HG03442 (cell line): ENCODE data around the gene ADAM19.

ENCODE experiments used
- ATAC-seq: cut with Tn5 transposase; IDR thresholded peaks from one replicate; pipeline ENCODE4 v1.9.1; 2021; ENCODE audit warnings: mild to moderate bottlenecking, moderate library complexity; ENCODE audit not compliant: unreplicated experiment

Gene ADAM19

DNA sequence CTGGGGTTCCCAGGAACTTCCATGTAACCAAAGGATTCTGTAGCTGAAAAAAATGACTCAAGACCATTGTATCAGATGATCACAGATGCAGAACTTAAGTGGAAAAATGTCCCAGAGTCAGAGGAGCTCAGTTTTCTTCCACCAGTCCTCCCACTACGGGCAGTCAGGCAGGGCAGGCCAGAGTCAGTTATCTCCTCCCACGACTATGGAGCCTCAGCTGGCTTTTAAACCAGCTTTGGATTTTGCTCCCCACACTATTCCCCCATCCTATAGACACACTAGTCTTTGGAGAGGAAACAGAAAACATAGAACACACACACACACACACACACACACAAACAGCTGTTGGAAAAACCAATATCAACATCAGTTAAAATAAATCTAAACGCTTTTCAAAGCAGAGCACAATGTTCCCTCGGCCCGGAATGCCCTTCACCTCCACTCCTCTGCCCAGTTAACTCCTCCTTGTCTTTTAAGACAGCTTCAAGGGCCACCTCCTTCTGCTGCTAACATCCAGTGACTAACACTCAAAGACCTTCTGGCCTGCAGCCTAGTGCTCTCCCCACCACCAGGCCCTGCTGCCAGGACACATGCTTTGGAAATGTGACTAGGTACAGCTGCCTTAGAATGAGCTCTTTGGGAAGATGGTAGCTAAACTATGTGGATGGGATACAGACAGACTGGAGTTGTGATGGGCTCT, 58.8 kb downstream of the ADAM19 start:
- no peak for ATAC-seq

DNA sequence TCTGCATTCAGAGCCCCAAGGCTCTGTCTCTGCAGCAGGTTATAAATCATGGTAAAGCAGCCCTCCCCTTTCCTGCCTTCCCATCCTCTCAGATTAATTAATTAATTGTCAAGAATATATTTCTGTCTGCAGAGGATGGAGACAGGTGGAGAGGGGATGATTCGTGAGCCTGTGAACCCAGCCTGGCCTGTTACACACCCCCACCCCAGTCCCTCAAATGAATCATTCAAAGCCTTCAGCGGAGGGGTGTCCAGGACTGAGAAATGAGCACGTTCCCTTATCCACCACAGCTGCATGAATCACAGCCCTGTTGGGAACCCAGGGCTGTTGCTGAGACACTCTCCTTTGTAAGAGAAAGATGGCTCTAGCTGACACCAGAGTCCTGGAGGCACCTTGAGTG, 59.6 kb downstream of the ADAM19 start:
- ATAC-seq = no peak

DNA sequence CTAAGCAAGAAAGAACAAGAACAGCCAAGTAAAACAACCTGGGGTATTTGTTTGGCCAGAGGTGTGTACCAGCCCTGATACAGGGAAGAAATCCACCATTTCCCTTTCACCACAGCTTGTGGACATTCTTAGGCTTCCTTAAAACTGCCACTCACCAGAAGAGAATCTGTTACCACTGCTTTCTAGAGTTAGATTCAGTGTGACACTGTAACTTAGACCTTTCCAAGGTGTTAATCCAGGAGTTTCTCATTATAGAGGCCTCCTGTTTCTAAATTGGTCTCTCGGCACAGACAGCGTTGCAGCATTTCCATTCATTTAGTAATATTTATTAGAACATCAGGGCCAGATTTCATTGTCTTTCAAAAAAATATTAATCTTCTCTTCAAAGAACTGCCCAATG, 60.6 kb downstream of the ADAM19 start:
- ATAC-seq = no peak

GRCh38 chr5:157513182-157513581, 62.4 kb downstream of the ADAM19 start:
- ATAC-seq = no peak

GRCh38 chr5:157511651-157512644, 63.6 kb downstream of the ADAM19 start:
- no peak for ATAC-seq

DNA sequence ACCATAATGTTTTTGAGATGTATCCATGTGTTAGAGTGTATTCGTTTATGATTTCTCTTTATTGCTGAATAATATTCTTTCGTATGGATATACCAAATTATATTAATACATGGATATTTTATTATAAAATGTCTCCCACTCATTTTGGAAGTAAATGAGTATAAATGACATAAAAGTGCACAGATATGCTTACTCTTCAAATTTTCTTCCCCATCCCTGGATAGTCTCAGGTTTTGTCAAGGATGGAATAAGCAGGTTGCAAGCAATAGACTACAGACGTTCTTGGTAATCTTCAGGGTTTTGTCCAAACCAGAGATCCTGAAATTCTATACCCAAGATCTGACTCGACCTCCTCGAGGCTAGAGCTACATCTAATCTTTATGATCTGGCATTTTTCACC, 64.9 kb downstream of the ADAM19 start:
- no peak for ATAC-seq

DNA sequence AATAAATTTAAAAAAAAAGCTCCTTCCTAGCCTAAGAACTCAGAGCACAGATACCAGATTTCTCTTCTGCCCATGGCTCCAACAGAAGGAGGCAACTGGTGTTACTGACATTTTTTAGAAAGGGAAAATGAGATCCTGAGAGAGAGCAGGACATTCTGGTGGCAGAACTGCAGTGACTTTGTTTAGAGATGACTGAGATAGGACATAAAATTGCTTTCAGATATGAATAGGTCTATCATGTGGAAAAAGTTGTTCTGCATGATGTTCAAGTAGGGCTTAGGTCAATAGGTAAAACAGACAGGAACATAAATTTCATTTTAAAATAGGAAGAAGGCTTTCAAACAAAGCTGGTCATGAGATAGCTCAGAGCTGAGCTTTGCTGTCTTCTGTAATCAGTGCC, 66.0 kb downstream of the ADAM19 start:
- peak; percentile 65 for ATAC-seq

DNA sequence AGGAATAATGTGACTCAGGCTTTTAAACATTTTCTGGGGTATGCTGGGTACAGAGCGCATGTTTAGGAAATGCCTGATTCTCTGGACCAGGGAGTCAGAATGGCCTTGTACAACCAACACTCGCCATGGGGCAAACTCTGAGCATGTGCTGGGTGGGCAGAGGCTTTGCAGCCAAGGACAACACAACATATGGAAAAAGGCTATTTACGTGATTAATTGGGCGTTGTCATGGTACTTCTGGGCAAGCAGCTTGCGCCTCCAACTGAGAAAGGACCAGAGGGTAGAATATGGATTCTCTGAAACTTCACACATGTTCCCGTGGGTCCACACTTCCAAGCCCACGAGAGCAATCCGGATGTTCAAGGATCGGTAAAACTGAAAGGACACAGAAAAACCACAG, 66.5 kb downstream of the ADAM19 start:
- ATAC-seq = no peak

GRCh38 chr5:157506981-157507780, 68.4 kb downstream of the ADAM19 start:
- no peak for ATAC-seq

- ATAC-seq = no peak
Observed at GRCh38 chr5:157506066-157506590, 69.4 kb downstream of the ADAM19 start.

GRCh38 chr5:157505496-157505895, 70.1 kb downstream of the ADAM19 start:
- no peak for ATAC-seq

GRCh38 chr5:157504053-157504452, 71.5 kb downstream of the ADAM19 start:
- ATAC-seq = no peak

DNA sequence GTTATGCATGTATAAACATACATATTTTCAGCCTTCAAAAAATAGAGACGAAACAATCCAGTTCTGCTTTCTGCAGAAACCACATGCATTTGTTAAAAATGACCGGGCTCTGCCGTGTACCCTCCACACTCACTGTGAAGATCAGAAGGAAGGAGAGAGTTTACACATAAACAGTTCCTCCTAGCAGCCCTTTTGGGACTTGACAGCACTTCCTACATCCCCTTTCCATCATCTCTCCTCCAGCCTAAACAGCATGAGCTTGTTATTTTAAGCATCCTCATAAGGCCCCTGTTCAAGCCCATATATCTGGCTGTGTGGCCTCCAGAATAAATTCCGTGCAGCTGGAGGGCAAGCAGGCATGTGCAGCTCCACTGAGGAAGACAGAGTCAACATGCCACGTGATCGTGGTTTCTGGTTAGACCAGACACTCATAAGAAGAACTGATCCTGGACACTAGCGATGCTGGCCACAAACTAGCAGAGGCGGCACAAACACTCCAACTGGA, 73.4 kb downstream of the ADAM19 start:
- ATAC-seq = peak; percentile 73

- ATAC-seq = no peak
Observed at GRCh38 chr5:157497875-157498611, 77.5 kb downstream of the ADAM19 start.

DNA sequence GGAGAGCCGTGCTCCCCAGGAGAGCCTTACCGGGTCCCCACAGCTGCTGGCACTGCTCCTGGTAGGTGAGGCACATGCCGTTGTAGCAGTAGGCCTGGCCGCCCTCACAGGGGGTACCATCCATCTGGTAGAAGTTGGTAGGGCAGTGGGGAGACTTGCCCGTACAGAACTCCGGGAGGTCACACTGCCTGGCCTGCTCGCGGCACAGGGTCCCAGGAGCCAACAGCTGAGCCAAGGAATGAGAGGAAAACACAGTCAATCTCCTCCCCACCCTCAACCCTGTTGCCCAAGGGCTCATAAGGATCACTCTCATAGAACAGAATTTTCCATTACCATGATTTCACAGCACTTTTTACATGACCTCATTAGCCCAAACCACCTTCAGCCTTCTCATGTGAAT, 78.7 kb downstream of the ADAM19 start:
- ATAC-seq = no peak

- ATAC-seq = no peak
Observed at GRCh38 chr5:157494178-157494832, 81.3 kb downstream of the ADAM19 start.

- ATAC-seq = no peak
Observed at GRCh38 chr5:157492886-157493285, 82.7 kb downstream of the ADAM19 start.

DNA sequence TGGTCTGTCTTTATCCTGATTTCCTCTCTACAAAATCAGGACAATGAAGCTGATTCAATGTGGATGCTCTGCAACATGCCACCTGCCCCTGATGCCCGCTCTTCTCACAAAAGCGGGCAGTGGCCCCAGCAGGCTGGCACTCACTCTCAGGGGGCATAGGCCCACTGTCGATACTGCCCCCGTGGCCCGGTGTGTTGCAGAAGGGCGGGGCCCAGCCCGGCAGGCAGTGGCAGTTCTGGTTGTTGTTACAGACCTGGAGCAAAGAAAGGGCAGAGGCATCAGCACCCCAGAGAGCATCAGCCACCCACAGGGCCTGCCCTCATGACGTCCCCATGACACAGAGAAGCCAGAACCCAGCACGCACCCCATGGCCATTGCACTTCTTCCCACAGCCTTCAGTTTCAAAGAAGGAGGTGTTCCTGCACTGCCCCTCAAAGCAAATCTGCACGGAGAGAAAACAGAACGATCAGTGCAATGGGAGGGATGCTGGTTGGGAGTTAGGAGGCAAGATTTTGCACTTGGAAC, 84.0 kb downstream of the ADAM19 start:
- ATAC-seq = no peak

DNA sequence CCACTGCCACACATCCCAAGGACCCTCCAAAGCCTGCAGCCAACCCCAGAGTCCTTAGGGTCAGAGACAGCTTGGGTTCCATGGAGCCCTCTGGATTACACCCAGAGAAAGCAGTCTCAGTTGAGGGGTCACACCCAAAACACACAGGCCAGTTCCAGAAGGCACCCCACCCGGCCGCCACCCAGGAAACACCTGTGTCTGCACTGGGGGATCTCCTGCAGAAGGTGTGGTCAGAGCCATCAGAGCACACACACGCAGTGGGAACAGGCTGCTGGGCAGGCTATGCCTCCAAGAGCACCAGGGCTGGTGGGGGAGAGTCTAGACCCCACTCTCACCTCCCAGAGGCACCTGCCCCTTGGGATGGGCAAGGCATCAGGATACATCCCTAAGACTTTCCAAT, 88.2 kb downstream of the ADAM19 start:
- ATAC-seq = no peak
